GM18861 (cell line): ENCODE measurements around the gene PJA2.
"Not testable (repeated sequence)": the region's sequence is repeated elsewhere in the genome, so short reads cannot be mapped to it uniquely, and the experiment has no call there.

Source experiments
- ATAC-seq: cut with Tn5 transposase; IDR thresholded peaks from one replicate; pipeline ENCODE4 v1.9.1; 2021; ENCODE audit not compliant: unreplicated experiment

PJA2 gene

GRCh38 chr5:109313127-109313526 is 96.6 kb downstream of the PJA2 start:
- ATAC-seq: no peak

- no peak for ATAC-seq
Observed at GRCh38 chr5:109312695-109313094, 97.1 kb downstream of the PJA2 start.

- no peak for ATAC-seq
Observed at GRCh38 chr5:109310315-109310714, 99.5 kb downstream of the PJA2 start.

- no peak for ATAC-seq
Observed at GRCh38 chr5:109309326-109310063, 100.3 kb downstream of the PJA2 start.

GRCh38 chr5:109307951-109308350 is 101.8 kb downstream of the PJA2 start:
- ATAC-seq: no peak

- ATAC-seq: no peak
Observed at GRCh38 chr5:109307456-109307855, 102.3 kb downstream of the PJA2 start.

GRCh38 chr5:109305352-109305751 is 104.4 kb downstream of the PJA2 start:
- no peak for ATAC-seq

- no peak for ATAC-seq
Observed at GRCh38 chr5:109304309-109304708, 105.5 kb downstream of the PJA2 start.

- no peak for ATAC-seq
Observed at GRCh38 chr5:109300367-109300766, 109.4 kb downstream of the PJA2 start.

GRCh38 chr5:109299557-109299956 is 110.2 kb downstream of the PJA2 start:
- no peak for ATAC-seq

GRCh38 chr5:109298794-109299193 is 111.0 kb downstream of the PJA2 start:
- ATAC-seq: no peak

GRCh38 chr5:109297900-109298299 is 111.9 kb downstream of the PJA2 start:
- ATAC-seq: no peak

GRCh38 chr5:109291090-109291489 is 118.7 kb downstream of the PJA2 start:
- no peak for ATAC-seq

- no peak for ATAC-seq
Observed at GRCh38 chr5:109290231-109290630, 119.5 kb downstream of the PJA2 start.

- ATAC-seq: not testable (repeated sequence)
Observed at GRCh38 chr5:109286628-109287027, 123.1 kb downstream of the PJA2 start.
